Vagina (tissue), 2 donors: ENCODE results near the gene ZC3HAV1L. TPM values are rescaled to one million over a fixed set of nuclear protein-coding genes. Genes with fewer than 3 reads are reported as not detected.

ENCODE experiments used
- DNase-seq, 2 donors: peaks; one replicate each; pipeline ENCODE4 v3.0.0-alpha.2; 2017; ENCODE audit errors: extremely low spot score in 2 of 2
- H3K27ac ChIP-seq: fragments of 200-600 bp; sonication (generic); one replicate; pipeline ENCODE4 v1.5.1; 2019
- H3K27me3 ChIP-seq: fragments of 200-600 bp; sonication (generic); one replicate; pipeline ENCODE4 v1.5.1; 2019
- H3K36me3 ChIP-seq, 2 donors: fragments of 200-600 bp; sonication (generic); one replicate each; pipeline ENCODE4 v1.5.1; 2017 to 2019
- H3K4me1 ChIP-seq: fragments of 200-600 bp; sonication (generic); one replicate; pipeline ENCODE4 v1.5.1; 2019
- H3K4me3 ChIP-seq, 2 donors: fragments of 200-600 bp; sonication (generic); 1 replicate in 1 of 2; 2 replicates in 1 of 2; pipeline ENCODE4 v1.5.1; 2016 to 2019
- H3K9me3 ChIP-seq: fragments of 200-600 bp; sonication (generic); one replicate; pipeline ENCODE4 v1.5.1; 2019
- CTCF ChIP-seq, 3 experiments: fragments of 450-650 bp in 2 of 3; fragments of 200-600 bp in 1 of 3; sonication (generic) in 1 of 3; IDR thresholded peaks; one replicate each; pipeline ENCODE4 v1.5.1; 2017 to 2019; ENCODE audit warnings: antibody characterized with exemption in 3 of 3, mild to moderate bottlenecking in 2 of 3, moderate library complexity in 2 of 3
- POLR2A ChIP-seq, 2 donors: fragments of 450-650 bp; IDR thresholded peaks; one replicate each; pipeline ENCODE4 v1.6.1; 2017; ENCODE audit warnings: antibody characterized with exemption in 2 of 2, mild to moderate bottlenecking in 2 of 2, moderate library complexity in 2 of 2
- POLR2AphosphoS5 ChIP-seq, 2 donors: sonication (generic); formaldehyde crosslinking; IDR thresholded peaks; one replicate each; pipeline ENCODE4 v1.9.0; 2017; ENCODE audit warnings: antibody characterized with exemption in 2 of 2, mild to moderate bottlenecking in 2 of 2, low read depth in 1 of 2; ENCODE audit not compliant: insufficient read depth in 1 of 2
- intact Hi-C: fragments of 100-400 bp; cut with DNase I; formaldehyde crosslinking; loops from one replicate; pipeline ENCODE4 v1.15.1; 2023
- total RNA-seq: library from RNA; depleted of rRNA; stranded (reverse); fragments of >200 nt; gene quantifications from one replicate; pipeline ENCODE4 v1.2.3, GENCODE V29; 2016

ZC3HAV1L gene
- total RNA-seq, 1 donor from 2014 or later = 55.7 TPM

GRCh38 chr7:139023076-139023475 lies 12.8 kb downstream of the ZC3HAV1L start:
- Histone ChIP-seq H3K4me3 (no peak overlapping the region), H3K9me3 (no peaks in the 10 kb centered on the region), H3K27me3 (no peaks in the 10 kb centered on the region), H3K4me1 (no peaks in the 10 kb centered on the region), H3K27ac (no peak overlapping the region), H3K36me3 (peaks cover 0 to 22% of the 10 kb centered on the region in 2 donors)
- no peak for DNase-seq
- intact Hi-C loops = no loop called here
- no peak for TF ChIP-seq CTCF (IDR thresholded peaks at IDR 0.05)
- no peak for TF ChIP-seq POLR2AphosphoS5 (IDR thresholded peaks at IDR 0.05; ENCODE audit: insufficient read depth in 1 of 2, low read depth in 1 of 2)
- TF ChIP-seq POLR2A (IDR thresholded peaks at IDR 0.05) = no peak

GRCh38 chr7:139022286-139022685 lies 13.6 kb downstream of the ZC3HAV1L start:
- Histone ChIP-seq H3K36me3 (peaks cover 0 to 19% of the 10 kb centered on the region in 2 donors), H3K9me3 (no peaks in the 10 kb centered on the region), H3K4me1 (no peaks in the 10 kb centered on the region), H3K4me3 (no peak overlapping the region), H3K27me3 (no peaks in the 10 kb centered on the region), H3K27ac (no peak overlapping the region)
- intact Hi-C loops = no loop called here
- no peak for TF ChIP-seq POLR2AphosphoS5 (IDR thresholded peaks at IDR 0.05; ENCODE audit: insufficient read depth in 1 of 2, low read depth in 1 of 2)
- no peak for TF ChIP-seq POLR2A (IDR thresholded peaks at IDR 0.05)
- no peak for TF ChIP-seq CTCF (IDR thresholded peaks at IDR 0.05)
- no peak for DNase-seq

GRCh38 chr7:139018910-139019309 lies 16.9 kb downstream of the ZC3HAV1L start:
- no peak for DNase-seq
- H3K27me3 ChIP-seq = no peaks in the 10 kb centered on the region
- H3K36me3 ChIP-seq = no peaks in the 10 kb centered on the region
- H3K4me1 ChIP-seq = no peaks in the 10 kb centered on the region
- H3K27ac ChIP-seq = no peak overlapping the region
- TF ChIP-seq POLR2A (IDR thresholded peaks at IDR 0.05) (no peak), CTCF (IDR thresholded peaks at IDR 0.05) (no peak), POLR2AphosphoS5 (IDR thresholded peaks at IDR 0.05; ENCODE audit: insufficient read depth in 1 of 2, low read depth in 1 of 2) (no peak)
- intact Hi-C loops = no loop called here
- H3K4me3 ChIP-seq = no peak overlapping the region
- no peaks in the 10 kb centered on the region for H3K9me3 ChIP-seq

GRCh38 chr7:139016931-139017511 lies 18.8 kb downstream of the ZC3HAV1L start:
- H3K27ac ChIP-seq = no peak overlapping the region
- no peak overlapping the region for H3K4me3 ChIP-seq
- no peaks in the 10 kb centered on the region for H3K36me3 ChIP-seq
- no peaks in the 10 kb centered on the region for H3K4me1 ChIP-seq
- H3K27me3 ChIP-seq = no peaks in the 10 kb centered on the region
- no peaks in the 10 kb centered on the region for H3K9me3 ChIP-seq
- no peak for TF ChIP-seq POLR2A (IDR thresholded peaks at IDR 0.05)
- peak; percentile 29 to 48 (median 35) for TF ChIP-seq CTCF (IDR thresholded peaks at IDR 0.05)
- intact Hi-C loops = no loop called here
- peak in 1 of 2 donors; percentile 28 for DNase-seq

GRCh38 chr7:139011373-139011772 lies 24.5 kb downstream of the ZC3HAV1L start:
- Histone ChIP-seq H3K9me3 (no peaks in the 10 kb centered on the region), H3K27ac (no peak overlapping the region), H3K4me3 (no peak overlapping the region), H3K27me3 (no peaks in the 10 kb centered on the region), H3K36me3 (no peaks in the 10 kb centered on the region), H3K4me1 (no peaks in the 10 kb centered on the region)
- TF ChIP-seq POLR2AphosphoS5 (IDR thresholded peaks at IDR 0.05; ENCODE audit: insufficient read depth in 1 of 2, low read depth in 1 of 2) (no peak), POLR2A (IDR thresholded peaks at IDR 0.05) (no peak), CTCF (IDR thresholded peaks at IDR 0.05) (no peak)
- DNase-seq = no peak
- intact Hi-C loops = no loop called here
